CD4-positive, alpha-beta T cell treated with Interleukin-4 for 1 hour (primary cell): Measurements from ENCODE around the gene NTM.

Experiments used
- DNase-seq, 2 donors: peaks; one replicate each; pipeline ENCODE4 v3.0.0-alpha.2; 2020 to 2022

NTM gene

GRCh38 chr11:132134322-132134721 lies 763.9 kb downstream of the NTM start:
- no peak for DNase-seq

DNA sequence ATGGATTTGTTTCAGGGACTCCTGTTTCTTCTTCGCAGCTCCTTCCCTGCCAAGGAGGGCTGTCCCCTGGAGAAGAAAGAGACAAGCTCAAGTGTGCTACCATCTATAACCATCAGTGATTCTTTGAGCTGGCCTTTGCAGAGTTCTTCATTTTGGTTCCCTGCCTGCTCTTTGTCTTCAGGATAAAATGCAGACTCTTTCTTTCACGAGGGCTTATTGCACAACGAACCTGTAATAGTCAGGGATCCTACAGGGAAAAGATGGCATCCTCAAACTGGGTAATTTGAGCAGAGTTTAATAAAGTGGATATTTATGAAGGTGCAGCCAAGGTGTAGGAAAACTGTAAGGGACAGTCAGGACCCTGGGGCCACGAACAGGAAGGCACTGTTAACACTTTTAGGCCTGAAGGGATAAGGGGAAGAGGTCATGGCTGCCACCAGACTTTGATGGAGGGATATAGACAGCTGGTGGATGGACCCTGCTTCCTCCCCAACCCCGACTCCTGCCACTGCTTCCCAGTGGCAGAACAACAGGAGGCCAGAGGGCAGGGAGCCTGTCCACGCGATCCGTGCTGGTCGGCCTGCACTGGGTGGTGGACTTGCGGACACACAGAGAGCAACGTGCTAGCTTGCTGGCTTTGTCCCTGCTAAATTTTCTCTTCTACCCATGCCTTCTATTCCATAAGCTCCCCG lies 767.0 kb downstream of the NTM start:
- no peak for DNase-seq

DNA sequence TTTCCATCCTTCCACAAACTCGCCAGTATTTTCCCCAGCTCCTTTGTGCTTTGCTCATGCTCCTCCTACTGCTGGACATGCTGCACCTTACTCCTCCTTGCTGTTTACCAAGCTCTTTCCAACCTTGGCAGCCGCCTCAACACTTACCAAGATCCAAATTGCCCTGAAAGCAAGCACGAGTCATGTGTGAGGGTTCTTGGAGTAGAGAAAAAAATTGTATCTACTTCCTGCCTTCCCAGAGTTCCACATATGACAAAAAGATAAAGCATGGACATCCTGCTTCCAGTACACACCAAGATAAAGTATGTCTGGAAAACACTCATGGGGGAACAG lies 767.5 kb downstream of the NTM start:
- no peak for DNase-seq

DNA sequence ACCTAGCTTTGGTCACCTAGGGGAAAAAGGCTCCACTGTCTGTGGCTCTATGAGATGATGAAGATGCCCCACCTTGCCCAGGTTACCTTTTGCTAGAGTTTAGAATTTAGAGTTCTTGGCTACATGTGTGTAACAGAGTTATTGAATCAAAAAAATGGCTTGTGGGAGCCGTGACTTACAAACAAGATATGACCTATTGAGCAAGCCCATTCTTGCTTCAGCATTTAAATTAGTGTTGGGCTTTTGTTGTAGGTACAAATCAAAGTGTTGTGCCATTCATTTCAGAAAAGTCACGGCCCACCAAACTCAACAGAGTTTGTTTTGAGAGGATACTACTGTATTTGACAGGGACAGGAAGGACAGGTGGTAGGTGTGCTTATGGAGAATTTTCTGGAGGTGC lies 768.8 kb downstream of the NTM start:
- no peak for DNase-seq

DNA sequence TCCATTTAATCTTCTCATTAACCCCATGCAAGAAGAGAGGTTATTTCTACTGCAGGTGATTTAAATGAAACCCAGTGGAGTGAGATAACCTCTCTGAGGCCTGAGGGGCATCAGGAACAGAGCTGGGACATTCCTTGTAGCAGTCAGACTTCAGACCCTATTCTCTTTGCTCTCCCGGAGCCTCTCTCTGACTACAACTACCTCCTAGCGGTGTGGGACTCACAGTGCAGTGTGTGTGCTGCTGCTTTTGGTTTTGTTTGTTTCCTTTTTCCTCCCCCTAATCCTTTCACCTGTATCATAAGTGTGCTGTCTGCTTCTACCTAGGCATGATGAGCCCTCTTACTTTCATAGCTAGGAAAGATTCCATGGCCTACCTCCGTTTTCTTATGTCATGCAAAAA lies 769.6 kb downstream of the NTM start:
- no peak for DNase-seq

DNA sequence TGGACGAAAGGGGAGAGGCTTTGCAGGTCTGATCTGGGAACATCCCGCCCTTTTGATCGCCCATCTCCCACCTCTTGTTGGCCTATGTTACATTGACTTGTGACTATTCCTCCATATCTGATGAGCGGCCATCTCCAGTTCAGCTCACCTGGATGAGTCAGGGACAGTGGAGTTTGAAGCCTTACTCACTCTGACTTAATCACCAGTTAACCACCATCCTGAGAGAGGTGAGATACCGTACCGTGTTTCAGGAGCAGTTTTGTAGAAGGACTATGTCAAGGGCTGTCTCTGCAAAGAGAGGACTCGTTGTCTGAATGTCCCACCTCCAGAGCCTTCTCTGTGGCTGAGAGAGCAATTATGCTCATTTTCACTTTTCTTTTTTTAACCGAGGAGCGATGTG lies 771.7 kb downstream of the NTM start:
- DNase-seq = no peak

DNA sequence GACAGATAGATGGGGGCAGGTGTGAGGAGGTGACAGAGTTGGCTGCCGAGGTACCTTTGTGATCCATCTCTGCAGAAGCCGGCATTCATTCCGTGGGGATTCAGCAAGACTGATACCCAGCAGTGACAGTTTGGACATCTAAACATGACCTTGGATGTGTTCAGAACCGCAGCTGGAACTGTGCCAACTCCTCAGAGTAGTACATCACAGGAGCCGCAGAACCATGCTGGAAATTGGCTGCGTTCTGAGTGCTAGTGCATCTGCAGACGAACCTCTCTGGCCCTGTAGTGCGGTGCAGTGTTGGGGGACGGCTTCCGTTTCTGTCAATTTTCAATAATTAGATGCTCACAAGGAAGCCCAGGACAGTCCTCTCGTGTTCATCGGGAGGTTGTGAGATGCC lies 772.1 kb downstream of the NTM start:
- DNase-seq = no peak

DNA sequence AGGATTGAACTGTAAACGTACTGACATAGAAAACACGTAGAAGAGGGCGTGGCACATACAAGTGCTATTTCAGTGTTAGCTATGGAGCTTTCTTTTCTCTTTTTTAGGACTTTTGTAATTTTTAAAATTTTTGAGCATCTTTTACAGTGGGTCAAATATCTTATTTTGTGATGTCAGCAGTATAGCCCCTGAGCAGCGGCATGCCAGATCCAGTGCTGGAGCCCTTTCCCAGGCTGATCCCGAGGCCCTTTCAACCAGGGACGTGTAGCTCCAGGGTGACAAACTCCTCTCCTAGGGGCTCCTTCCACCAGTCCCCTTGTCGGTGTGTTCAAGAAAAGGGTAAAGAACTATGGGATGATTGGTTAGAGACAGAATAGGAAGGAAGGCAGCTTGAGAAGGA lies 777.0 kb downstream of the NTM start:
- no peak for DNase-seq

- no peak for DNase-seq
Observed at GRCh38 chr11:132154781-132155180, 784.4 kb downstream of the NTM start.

DNA sequence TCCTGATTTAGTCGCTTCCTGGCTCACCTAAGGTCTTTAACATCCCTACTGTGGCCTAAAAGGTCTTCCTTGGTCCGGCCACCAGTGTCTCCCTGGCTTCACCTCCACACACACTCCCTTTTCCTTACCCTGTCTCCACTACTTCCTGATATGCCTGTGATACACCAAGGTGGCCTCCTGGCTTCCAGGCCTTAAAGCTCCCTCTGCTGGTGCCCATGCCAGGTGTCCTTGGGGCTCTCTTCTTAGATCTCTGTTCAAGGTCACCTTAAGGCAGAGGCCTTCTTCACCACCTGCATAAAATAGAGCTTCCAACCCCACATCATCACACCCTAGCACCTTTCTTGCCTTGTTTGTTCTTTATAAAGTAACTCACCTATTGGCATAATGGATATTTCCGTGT lies 787.7 kb downstream of the NTM start:
- no peak for DNase-seq

DNA sequence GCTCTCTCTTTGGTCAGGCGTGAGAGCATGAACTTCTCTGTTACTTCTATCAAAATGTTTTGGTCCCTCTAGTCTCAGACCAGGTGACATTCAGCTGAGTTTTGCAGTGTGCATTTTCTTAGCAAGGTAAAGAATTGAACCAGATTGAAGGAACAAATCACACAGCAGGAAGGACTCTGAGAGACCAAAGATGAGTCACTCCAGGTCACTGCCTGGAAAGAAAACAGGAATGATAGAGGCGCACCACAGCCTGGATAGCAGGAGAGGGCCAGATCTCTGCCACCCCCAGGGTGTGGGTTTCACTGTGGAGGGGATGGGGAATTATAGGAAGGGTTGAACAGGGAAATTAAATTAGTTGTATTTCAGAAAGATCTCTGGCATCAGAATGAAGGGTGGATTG lies 788.3 kb downstream of the NTM start:
- DNase-seq = no peak

GRCh38 chr11:132161403-132162078 lies 791.1 kb downstream of the NTM start:
- no peak for DNase-seq

DNA sequence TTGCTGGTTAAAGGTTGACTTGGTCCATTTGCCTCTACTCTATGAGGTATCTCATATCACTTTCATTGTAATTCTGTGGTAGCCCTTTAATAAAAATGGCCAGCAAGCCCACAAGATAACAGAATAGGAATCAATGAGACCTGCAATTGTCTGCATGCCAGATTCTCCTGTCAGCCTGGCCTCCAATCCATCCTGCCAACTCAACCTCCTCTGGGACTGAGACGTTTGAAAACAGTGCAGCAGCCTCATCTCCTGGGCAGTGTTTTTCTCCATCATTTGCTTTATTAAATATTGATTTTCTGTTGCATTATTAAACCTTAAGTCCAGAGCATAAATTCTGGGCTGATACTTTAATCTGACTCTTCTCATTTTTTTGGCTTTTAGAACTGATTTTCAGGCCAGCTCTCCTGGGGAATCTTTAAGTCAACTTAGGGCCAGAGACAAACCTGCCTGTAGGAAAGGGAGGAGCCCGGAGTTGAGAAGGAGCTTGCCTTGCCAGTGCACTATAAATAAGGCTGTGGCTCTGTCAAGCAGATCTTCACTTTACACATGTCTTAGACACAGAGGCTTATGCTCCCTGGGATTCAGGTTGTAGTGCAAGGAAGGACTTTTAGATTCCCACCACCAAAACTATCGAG lies 798.0 kb downstream of the NTM start:
- no peak for DNase-seq

DNA sequence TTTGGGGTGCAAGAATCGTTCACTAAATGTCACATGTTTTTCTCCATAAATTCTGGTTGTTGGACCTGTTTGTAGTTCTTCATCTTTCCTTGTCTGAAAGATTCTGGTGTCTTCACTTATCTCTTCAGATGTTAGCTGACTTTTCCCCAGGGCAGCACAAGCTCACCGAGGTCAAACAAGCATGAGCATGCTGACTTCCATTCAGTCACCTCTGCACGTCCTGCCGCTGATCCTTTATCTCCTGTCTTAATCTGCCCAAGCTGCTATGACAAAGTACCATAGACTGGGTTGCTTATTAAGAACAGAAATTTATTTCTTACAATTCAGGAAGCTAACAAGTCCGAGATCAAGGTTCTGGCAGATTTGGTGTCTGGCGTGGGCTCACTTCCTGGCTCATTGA lies 800.6 kb downstream of the NTM start:
- no peak for DNase-seq

DNA sequence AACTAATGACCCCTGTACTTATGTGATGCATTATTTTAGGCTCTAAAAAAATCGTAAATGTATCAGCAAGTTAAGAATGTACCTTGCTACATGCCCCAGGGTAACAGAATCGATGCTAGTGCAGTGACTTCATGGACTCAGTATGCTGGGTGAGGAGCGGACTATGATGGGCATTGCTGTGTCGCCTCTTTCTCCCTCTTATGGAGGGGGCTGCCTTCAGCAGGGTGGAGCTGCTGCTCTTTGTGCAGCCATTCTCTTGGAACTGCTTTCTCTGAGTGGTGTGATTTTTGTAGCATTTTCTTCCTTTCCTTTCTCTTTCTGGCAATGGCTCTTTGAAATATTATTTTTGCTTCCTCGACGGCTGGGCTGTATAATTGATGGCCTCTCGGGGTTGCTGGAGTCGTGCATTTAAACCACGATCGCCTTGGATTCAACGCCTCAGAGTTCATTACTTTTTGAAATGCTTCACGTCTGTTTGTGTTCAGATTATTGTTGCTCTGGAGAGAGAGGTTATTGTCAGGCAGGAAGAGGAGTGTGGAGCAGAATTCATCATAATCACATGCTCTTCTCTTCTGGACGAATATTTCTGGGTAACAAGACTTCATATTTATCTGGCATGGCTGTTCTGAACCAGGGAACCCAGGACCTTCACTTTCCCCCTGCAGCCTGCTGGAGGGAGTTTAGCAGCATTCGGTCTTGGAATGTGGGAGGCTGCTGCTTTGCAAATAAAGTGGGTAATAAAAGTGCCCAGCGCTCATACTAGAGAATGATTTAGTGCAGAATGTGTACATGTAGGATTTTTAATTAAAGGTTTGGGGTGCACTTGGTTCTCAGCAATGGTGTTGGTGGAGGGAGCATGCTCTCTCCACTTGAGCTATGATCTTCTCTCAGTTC lies 804.2 kb downstream of the NTM start:
- DNase-seq = no peak

DNA sequence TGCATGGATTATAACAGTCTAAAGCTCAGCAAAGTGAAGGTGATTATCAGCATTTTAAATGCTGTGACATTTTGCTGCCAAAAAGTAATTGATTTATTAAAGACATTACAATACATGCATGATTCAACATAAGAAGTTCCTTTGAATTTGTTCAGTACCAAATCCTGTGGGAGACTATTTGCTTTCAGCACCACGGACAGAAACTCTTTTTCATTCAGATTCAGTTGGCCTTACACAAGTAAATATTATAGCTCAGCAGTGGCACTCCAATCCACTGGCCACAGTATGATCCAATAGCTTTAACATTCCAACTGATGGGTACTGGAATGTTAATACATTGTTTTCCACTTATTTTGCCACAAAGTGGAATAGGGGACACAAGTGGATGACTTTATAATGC lies 806.7 kb downstream of the NTM start:
- no peak for DNase-seq

- DNase-seq = no peak
Observed at GRCh38 chr11:132184079-132184478, 813.7 kb downstream of the NTM start.

- no peak for DNase-seq
Observed at GRCh38 chr11:132185726-132186592, 815.5 kb downstream of the NTM start.

- DNase-seq = no peak
Observed at GRCh38 chr11:132186699-132187098, 816.3 kb downstream of the NTM start.

GRCh38 chr11:132187386-132187785 lies 817.0 kb downstream of the NTM start:
- no peak for DNase-seq

DNA sequence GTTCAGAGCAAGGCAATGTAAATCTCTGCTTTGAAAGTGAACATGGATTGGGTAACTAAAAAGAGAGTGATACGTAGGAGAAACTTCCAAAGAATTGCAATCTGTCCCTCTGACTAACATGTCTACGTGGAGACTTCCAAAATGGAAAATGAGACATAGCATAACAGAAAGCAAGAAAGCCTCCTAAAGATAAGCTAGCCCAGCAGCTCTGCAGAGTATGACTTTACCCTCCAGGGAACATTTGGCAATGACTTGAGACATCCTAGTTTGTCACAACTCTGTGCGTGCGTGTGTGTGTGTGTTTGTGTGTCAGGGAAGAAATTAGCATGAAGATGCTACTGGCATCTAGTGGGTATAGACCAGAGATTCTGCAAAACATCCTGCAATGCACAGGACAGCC lies 817.4 kb downstream of the NTM start:
- no peak for DNase-seq

DNA sequence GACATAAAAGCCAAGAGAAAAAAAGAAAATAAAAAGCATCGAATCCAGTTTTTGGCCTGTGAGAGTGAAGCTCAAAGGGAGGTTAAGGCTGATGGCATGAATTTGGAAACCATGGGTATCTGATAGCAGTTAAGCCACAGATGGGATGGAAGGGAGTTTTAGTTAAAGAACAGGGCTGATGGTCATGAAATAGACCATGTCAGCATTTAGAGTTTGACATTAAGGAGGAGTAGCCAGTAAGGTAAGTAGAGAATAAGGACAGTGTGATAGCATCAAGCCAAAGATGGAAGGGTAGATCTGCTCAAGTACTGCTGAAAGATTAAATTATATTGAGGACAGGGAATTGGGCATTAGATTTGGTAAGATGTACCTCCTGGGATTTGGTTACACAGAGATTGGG lies 826.5 kb downstream of the NTM start:
- no peak for DNase-seq
